HL-60 (cell line): ENCODE results near the gene ACTL6B.

Experiments used
- CTCF ChIP-seq: IDR thresholded peaks from one replicate; pipeline ENCODE4 v1.5.1; 2011; ENCODE audit warnings: low read length, control low read depth, inconsistent platforms; ENCODE audit not compliant: insufficient read depth
- POLR2AphosphoS5 ChIP-seq: IDR thresholded peaks from 2 replicates; pipeline ENCODE4 v1.6.1; 2012; ENCODE audit warnings: low read depth
- REST ChIP-seq: IDR thresholded peaks from 2 replicates; pipeline ENCODE4 v1.6.1; 2012; ENCODE audit warnings: low read depth; ENCODE audit not compliant: insufficient replicate concordance
- SPI1 ChIP-seq: IDR thresholded peaks from 2 replicates; pipeline ENCODE4 v1.6.1; 2012; ENCODE audit warnings: low read depth, mild to moderate bottlenecking, borderline replicate concordance

GRCh38 chr7:100626530-100627237 is 29.6 kb downstream of the ACTL6B start:
- TF ChIP-seq CTCF (no peak), POLR2AphosphoS5 (no peak), REST (no peak), SPI1 (no peak)
